ENCODE results near the gene TENT4B. TPM values are rescaled to one million over a fixed set of nuclear protein-coding genes. Genes with fewer than 3 reads are reported as not detected.

The TENT4B gene
- total and polyA plus RNA-seq, 8 donors: 1.9 to 7.2 (median 5.3) TPM

DNA sequence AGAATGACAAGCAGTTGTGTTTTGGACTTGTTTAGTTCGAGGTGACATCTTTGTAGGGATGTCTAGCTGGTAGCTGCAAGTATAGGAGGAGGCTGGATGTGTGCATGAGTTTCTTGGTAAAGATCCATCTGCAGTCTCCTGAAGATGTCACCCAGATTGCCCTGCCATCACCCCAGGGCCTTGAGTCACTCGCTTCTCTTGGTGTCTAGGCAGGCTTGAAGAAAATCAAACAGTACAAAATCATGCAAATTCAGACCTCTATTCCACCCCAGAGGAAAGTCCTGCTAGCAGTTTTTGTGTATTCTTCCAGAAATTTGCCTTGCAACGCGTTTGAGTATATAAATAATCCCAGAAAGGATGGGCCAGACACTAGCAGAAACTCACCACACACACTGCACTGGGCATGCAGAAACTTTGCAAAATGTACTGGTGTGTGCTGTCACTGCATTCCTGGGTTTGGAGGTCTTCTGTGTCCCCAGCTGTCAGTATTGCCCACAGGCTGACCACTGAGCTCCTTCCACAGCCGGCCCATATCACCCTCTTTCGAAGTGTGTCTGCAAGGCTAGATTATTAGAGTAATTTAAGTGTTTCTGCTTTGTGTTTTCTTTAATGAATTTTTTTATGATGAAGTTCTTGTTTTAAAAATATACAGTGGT is 51.5 kb downstream of the TENT4B start:
- ATAC-seq (no peak), DNase-seq (no peak), FAIRE-seq (no peak)
- no peaks in the 10 kb centered on the region for H3K36me3 ChIP-seq
- peak overlapping the region in 2 of 4 donors; percentile 8 to 59 for H3K27ac ChIP-seq
- TF ChIP-seq, protein P1, sequence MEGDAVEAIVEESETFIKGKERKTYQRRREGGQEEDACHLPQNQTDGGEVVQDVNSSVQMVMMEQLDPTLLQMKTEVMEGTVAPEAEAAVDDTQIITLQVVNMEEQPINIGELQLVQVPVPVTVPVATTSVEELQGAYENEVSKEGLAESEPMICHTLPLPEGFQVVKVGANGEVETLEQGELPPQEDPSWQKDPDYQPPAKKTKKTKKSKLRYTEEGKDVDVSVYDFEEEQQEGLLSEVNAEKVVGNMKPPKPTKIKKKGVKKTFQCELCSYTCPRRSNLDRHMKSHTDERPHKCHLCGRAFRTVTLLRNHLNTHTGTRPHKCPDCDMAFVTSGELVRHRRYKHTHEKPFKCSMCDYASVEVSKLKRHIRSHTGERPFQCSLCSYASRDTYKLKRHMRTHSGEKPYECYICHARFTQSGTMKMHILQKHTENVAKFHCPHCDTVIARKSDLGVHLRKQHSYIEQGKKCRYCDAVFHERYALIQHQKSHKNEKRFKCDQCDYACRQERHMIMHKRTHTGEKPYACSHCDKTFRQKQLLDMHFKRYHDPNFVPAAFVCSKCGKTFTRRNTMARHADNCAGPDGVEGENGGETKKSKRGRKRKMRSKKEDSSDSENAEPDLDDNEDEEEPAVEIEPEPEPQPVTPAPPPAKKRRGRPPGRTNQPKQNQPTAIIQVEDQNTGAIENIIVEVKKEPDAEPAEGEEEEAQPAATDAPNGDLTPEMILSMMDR (IDR thresholded peaks at IDR 0.05): no peak
- no peak overlapping the region for H3K4me3 ChIP-seq
- intact Hi-C loops (cut with DNase I): no loop called here
- no peaks in the 10 kb centered on the region for H3K27me3 ChIP-seq
- 75 to 82% methylated on average over 6 of the region's 6 CpGs for WGBS, 2 donors
- H3K4me1 ChIP-seq: peaks cover 21 to 39% (median 27%) of the 10 kb centered on the region in 3 donors
- H3K9me3 ChIP-seq: no peaks in the 10 kb centered on the region

DNA sequence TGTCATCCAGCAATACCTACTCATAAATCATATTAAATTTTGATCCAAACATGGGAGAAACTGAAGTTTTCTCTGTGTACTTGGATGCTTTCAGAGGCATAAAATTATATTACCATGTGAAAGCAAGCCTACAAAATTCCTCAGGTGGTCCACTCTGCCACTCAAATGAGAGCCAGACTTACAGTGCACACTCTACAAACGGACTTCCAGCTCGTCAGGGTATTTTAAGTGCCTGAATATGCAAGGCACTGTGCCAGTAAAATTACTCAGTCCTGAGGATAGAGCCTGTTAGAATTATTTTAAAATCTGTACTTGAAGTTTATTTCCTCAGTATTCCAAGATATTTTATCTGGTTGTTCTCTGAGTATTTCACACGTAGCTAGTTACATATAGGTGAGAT is 54.5 kb downstream of the TENT4B start:
- Histone ChIP-seq H3K27me3 (no peaks in the 10 kb centered on the region), H3K36me3 (no peaks in the 10 kb centered on the region), H3K4me3 (no peak overlapping the region), H3K4me1 (peaks cover 22 to 34% (median 28%) of the 10 kb centered on the region in 3 donors), H3K9me3 (no peaks in the 10 kb centered on the region), H3K27ac (no peak overlapping the region)
- ATAC-seq (no peak), DNase-seq (no peak), FAIRE-seq (no peak)
- TF ChIP-seq, protein P1 (IDR thresholded peaks at IDR 0.05): no peak
- intact Hi-C loops (cut with DNase I): no loop called here
- WGBS, 2 donors: 48 to 55% methylated on average over 3 of the region's 3 CpGs

DNA sequence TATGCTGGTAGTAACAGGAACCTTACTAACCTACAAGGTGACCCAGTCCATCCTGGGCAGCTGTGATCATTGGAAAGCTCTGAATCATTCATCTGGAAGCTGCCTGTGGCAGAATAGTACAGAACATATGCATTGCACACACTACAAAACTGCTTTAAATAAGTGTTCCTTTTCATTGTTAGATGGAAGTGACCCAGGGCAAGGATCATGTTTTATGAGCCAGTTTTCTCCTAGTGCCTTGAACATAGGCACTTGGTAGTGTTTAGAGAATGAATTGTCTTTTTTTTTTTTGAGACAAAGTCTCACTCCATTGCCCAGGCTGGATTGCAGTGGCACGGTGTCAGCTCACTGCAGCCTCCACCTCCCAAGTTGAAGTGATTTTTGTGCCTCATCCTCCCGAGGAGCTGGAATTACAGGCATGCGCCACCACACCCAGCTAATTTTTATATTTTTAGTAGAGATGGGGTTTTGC is 55.4 kb downstream of the TENT4B start:
- Histone ChIP-seq H3K36me3 (no peaks in the 10 kb centered on the region), H3K4me3 (no peak overlapping the region), H3K9me3 (no peaks in the 10 kb centered on the region), H3K27me3 (no peaks in the 10 kb centered on the region), H3K4me1 (peaks cover 14 to 28% (median 26%) of the 10 kb centered on the region in 3 donors), H3K27ac (no peak overlapping the region)
- TF ChIP-seq, protein P1 (IDR thresholded peaks at IDR 0.05): no peak
- intact Hi-C loops (cut with DNase I): no loop called here
- 84 to 93% methylated on average over 3 of the region's 3 CpGs for WGBS, 2 donors
- FAIRE-seq (no peak), ATAC-seq (no peak), DNase-seq (no peak)

DNA sequence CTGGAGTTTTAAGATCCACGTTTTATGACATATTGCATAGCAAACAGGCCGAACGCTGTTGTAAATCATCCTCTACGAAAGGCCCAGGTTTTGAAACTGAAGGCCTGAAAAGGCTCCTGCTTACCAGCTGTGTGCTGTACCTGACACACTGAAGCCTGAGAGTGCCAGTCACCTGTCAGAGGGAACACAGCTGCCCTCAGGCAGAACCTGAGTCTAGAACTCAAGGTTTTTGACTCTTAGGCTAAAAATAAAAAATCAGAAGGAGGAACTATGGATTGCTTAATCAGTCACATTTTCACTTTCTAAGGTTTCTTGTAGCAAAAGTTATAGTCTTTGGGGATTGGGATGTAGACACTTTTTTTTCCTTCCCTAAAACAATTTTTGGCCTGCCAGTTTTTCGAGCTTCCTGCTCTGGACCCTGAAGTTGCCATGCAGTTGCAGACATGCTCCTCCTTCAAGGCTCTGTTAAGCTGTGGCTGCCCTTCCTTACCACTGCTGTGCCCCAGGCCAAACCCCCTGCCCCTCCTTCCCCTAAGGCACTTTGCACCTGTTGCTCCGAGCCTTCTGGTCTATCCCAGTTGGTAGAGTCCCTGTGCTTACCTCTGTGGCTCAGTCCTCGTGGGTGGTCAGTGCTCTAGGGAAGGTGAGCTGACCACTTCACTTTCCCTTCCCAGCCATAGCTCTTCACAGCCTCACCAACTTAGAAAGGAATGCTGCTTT is 56.6 kb downstream of the TENT4B start:
- TF ChIP-seq, protein P1 (IDR thresholded peaks at IDR 0.05): no peak
- Histone ChIP-seq H3K36me3 (no peaks in the 10 kb centered on the region), H3K4me1 (peaks cover 8 to 19% (median 17%) of the 10 kb centered on the region in 3 donors), H3K4me3 (no peak overlapping the region), H3K9me3 (no peaks in the 10 kb centered on the region), H3K27me3 (no peaks in the 10 kb centered on the region), H3K27ac (no peak overlapping the region)
- DNase-seq: no peak
- 59 to 62% methylated on average over 7 of the region's 7 CpGs for WGBS, 2 donors
- ATAC-seq: peak in 3 of 4 donors; percentile 15 to 21 (median 19)
- intact Hi-C loops (cut with DNase I): loop anchor here in 1 of 3 donors (5.0 kb wide), 1 partner anchor 148 kb away; no protein-coding TSS in a partner anchor
- FAIRE-seq: no peak
